Choroid plexus epithelial cell (primary cell): Measurements from ENCODE around the gene DTX2.
A peak's percentile ranks its signal among the peaks of the same experiment; 100 is the strongest.
"Not testable (repeated sequence)": the region's sequence is repeated elsewhere in the genome, so short reads cannot be mapped to it uniquely, and the experiment has no call there.

Experiments
- DNase-seq: peaks from one replicate; pipeline ENCODE4 v3.0.0-alpha.2; 2010; ENCODE audit warnings: low read depth
- H3K4me3 ChIP-seq: 2 replicates; pipeline ENCODE4 v1.5.1; 2011; ENCODE audit warnings: low read depth, mild to moderate bottlenecking, control low read depth, low read length, moderate library complexity
- TF ChIP-seq, protein P1 (sequence below): conservative IDR thresholded peaks from 2 replicates; pipeline ENCODE4 v1.5.1; 2011; ENCODE audit warnings: low read depth, mild to moderate bottlenecking, control low read depth, inconsistent platforms, low read length, moderate library complexity

The DTX2 gene

GRCh38 chr7:76426246-76426645, 35.3 kb upstream of the DTX2 start:
- TF ChIP-seq, protein P1, sequence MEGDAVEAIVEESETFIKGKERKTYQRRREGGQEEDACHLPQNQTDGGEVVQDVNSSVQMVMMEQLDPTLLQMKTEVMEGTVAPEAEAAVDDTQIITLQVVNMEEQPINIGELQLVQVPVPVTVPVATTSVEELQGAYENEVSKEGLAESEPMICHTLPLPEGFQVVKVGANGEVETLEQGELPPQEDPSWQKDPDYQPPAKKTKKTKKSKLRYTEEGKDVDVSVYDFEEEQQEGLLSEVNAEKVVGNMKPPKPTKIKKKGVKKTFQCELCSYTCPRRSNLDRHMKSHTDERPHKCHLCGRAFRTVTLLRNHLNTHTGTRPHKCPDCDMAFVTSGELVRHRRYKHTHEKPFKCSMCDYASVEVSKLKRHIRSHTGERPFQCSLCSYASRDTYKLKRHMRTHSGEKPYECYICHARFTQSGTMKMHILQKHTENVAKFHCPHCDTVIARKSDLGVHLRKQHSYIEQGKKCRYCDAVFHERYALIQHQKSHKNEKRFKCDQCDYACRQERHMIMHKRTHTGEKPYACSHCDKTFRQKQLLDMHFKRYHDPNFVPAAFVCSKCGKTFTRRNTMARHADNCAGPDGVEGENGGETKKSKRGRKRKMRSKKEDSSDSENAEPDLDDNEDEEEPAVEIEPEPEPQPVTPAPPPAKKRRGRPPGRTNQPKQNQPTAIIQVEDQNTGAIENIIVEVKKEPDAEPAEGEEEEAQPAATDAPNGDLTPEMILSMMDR = no peak
- H3K4me3 ChIP-seq = no peak overlapping the region
- DNase-seq = no peak

- no peak for DNase-seq
- no peak overlapping the region for H3K4me3 ChIP-seq
- TF ChIP-seq, protein P1 = no peak
Measured at GRCh38 chr7:76427635-76428034, 33.9 kb upstream of the DTX2 start.

DNA sequence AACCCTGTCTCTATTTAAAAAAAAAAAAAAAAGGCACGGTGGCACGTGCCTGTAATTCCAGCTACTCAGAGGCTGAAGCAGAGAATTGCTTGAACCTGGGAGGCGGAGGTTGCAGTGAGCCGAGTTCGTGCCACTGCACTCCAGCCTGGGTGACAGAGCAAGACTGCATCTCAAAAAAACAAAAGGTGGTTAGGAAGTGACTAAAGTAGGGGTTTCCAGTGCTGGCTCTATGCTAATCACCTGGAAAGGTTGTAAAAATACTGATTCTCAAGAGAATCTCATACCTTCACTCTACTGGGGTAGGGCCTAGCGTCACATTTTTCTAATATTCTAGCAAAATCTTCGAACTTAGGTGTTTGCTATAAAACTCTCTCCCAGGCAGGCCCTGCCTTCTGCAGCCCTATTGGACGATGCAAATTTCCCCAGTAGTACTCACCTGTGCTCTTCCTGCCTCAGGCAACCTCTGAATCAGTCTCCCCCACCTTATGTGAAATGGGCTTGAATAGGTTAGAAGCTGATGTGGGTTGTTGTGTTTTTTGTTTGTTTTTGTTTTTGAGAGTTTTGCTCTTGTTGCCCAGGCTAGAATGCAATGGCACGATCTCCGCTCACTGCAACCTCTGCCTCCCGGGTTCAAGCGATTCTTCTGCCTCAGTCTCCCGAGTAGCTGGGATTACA, 33.2 kb upstream of the DTX2 start:
- H3K4me3 ChIP-seq = no peak overlapping the region
- TF ChIP-seq, protein P1 = no peak
- no peak for DNase-seq

GRCh38 chr7:76428868-76429805, 32.4 kb upstream of the DTX2 start:
- peak; percentile 37 for DNase-seq
- H3K4me3 ChIP-seq = no peak overlapping the region
- TF ChIP-seq, protein P1 = no peak

- no peak overlapping the region for H3K4me3 ChIP-seq
- TF ChIP-seq, protein P1 = no peak
- no peak for DNase-seq
Measured at GRCh38 chr7:76430211-76430610, 31.3 kb upstream of the DTX2 start.

- no peak for DNase-seq
- H3K4me3 ChIP-seq = no peak overlapping the region
- TF ChIP-seq, protein P1 = no peak
Measured at GRCh38 chr7:76430836-76431235, 30.7 kb upstream of the DTX2 start.

DNA sequence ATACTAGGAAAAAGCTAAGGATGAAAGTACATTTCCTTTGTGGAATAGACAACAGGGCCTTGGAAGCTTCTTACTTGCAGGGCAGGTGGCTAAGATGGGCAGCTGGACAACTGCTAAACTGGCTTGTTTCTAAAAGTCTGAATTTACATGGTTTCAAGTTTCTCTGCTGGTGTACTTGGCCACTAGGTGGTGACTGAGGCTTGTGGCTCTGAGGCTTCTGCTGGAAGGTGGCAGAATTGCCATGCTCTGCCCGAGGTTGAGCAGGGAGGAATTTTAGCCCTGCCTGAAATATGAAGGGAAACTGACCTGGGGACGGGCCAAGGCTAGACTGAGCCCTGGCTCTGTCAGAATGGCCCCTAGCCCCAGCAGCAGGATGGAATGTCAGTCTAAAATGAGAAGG, 23.6 kb upstream of the DTX2 start:
- DNase-seq = peak; percentile 81
- H3K4me3 ChIP-seq = not testable (repeated sequence)

DNA sequence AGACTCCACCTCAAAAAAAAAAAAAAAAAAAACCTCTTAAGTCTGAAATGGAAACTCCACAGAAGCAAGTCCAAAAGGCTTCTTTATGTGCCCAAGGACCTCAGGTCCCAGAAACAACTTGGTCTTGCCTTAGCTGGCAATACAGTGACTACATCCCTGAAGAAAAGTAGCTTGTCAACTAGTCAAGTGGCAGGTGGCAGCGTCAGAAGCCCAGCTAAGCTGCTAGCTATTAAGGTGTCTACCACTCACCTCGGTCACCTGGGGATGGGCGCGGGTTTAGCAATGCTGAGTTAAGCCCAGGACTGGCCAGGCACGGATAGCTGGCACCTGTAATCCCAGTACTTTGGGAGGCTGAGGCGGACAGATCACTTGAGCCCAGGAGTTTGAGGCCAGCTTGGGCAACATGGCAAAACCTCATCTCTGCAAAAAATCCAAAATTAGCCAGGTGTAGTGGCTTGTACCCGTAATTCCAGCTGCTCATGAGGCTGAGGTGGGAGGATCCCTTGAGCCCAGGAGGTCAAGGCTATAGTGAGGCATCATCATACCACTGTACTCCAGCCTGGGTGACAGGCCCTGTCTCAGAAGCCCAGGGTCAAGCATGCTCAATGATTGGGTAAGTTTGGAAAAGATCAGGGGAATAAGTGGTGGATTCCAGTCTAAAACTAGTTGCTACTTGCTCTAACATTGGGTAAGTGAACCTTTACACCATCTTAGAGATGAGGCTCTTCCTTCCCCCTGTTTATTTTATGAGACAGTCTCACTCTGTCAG, 22.2 kb upstream of the DTX2 start:
- not testable (repeated sequence) for H3K4me3 ChIP-seq, DNase-seq

More for the DNA sequence above, 23.6 kb upstream of the DTX2 start:
- TF ChIP-seq, protein P1 = peak; percentile 59

- not testable (repeated sequence) for DNase-seq, H3K4me3 ChIP-seq
Measured at GRCh38 chr7:76440404-76440803, 21.1 kb upstream of the DTX2 start.

DNA sequence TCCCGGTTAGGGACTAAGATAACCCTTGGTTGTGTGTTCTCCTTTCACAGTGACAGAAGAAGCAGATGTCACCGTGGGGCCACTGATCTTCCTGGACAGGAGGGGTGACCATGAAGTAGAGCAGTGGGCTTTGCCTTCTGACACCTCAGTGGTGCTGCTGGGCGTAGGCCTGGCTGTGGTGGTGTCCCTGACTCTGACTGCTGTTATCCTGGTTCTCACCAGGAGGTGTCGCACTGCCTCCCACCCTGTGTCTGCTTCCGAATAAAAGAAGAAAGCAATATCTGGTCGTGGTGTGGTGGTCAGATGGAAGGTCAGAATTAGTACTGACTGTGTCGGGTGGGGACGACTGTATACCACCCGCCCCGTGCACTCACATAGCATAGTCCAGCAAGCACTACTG, 19.7 kb upstream of the DTX2 start:
- not testable (repeated sequence) for H3K4me3 ChIP-seq, DNase-seq
